Dedifferentiated amniotic fluid mesenchymal stem cell (primary cell): ENCODE results near the gene IGSF8.

Source experiments
- DNase-seq: peaks from one replicate; pipeline ENCODE4 v3.0.0-alpha.2; 2016; ENCODE audit errors: extremely low spot score

The IGSF8 gene

GRCh38 chr1:160089883-160090282 lies 8.5 kb downstream of the IGSF8 start:
- DNase-seq: no peak

- no peak for DNase-seq
Observed at GRCh38 chr1:160087118-160087662, 11.2 kb downstream of the IGSF8 start.

- no peak for DNase-seq
Observed at GRCh38 chr1:160086456-160086892, 11.9 kb downstream of the IGSF8 start.

- DNase-seq: peak; percentile 64
Observed at GRCh38 chr1:160085686-160086455, 12.5 kb downstream of the IGSF8 start.

- no peak for DNase-seq
Observed at GRCh38 chr1:160084771-160085321, 13.6 kb downstream of the IGSF8 start.

GRCh38 chr1:160083968-160084770 lies 14.2 kb downstream of the IGSF8 start:
- DNase-seq: no peak

- no peak for DNase-seq
Observed at GRCh38 chr1:160082926-160083325, 15.5 kb downstream of the IGSF8 start.

GRCh38 chr1:160082487-160082886 lies 15.9 kb downstream of the IGSF8 start:
- no peak for DNase-seq

GRCh38 chr1:160081261-160081936 lies 17.0 kb downstream of the IGSF8 start, which contains the start of gene KCNJ9:
Gene KCNJ9 (plus strand): TSS chr1:160081538. CDS start chr1:160084031, 2,493 bp downstream.
- no peak for DNase-seq

- DNase-seq: no peak
Observed at GRCh38 chr1:160080381-160081100, 17.9 kb downstream of the IGSF8 start.

GRCh38 chr1:160079448-160079847 lies 19.0 kb downstream of the IGSF8 start:
- no peak for DNase-seq

GRCh38 chr1:160078512-160079195 lies 19.8 kb downstream of the IGSF8 start:
- DNase-seq: no peak

- DNase-seq: no peak
Observed at GRCh38 chr1:160077486-160077885, 20.9 kb downstream of the IGSF8 start.

- DNase-seq: peak; percentile 40
Observed at GRCh38 chr1:160076295-160076694, 22.1 kb downstream of the IGSF8 start.

- DNase-seq: no peak
Observed at GRCh38 chr1:160075836-160076235, 22.6 kb downstream of the IGSF8 start.

GRCh38 chr1:160074865-160075264 lies 23.6 kb downstream of the IGSF8 start:
- no peak for DNase-seq

GRCh38 chr1:160071289-160071688 lies 27.1 kb downstream of the IGSF8 start:
- no peak for DNase-seq

GRCh38 chr1:160070243-160071163 lies 27.9 kb downstream of the IGSF8 start:
- DNase-seq: peak; percentile 30
